Measurements from ENCODE around the gene TRIP12.
"Not testable (repeated sequence)": the region's sequence is repeated elsewhere in the genome, so short reads cannot be mapped to it uniquely, and the experiment has no call there.

The TRIP12 gene

GRCh38 chr2:229821316-229821715 lies 100.5 kb downstream of the TRIP12 start:
- DNase-seq: no peak

- DNase-seq: no peak
These were observed 103.6 kb downstream of the TRIP12 start for GRCh38 chr2:229818230-229818629.

- DNase-seq: no peak
These were observed 106.0 kb downstream of the TRIP12 start for GRCh38 chr2:229815858-229816257.

GRCh38 chr2:229815342-229815741 lies 106.5 kb downstream of the TRIP12 start:
- DNase-seq: no peak

GRCh38 chr2:229810786-229811185 lies 111.0 kb downstream of the TRIP12 start:
- no peak for DNase-seq

GRCh38 chr2:229805559-229805958 lies 116.2 kb downstream of the TRIP12 start:
- no peak for DNase-seq

GRCh38 chr2:229802785-229803184 lies 119.0 kb downstream of the TRIP12 start:
- no peak for DNase-seq

- peak; percentile 43 for DNase-seq
These were observed 120.6 kb downstream of the TRIP12 start for GRCh38 chr2:229800997-229801754.

GRCh38 chr2:229798446-229799155 lies 123.2 kb downstream of the TRIP12 start:
- DNase-seq: no peak

GRCh38 chr2:229795058-229795457 lies 126.8 kb downstream of the TRIP12 start:
- no peak for DNase-seq

- no peak for DNase-seq
These were observed 127.2 kb downstream of the TRIP12 start for GRCh38 chr2:229794636-229795035.

- DNase-seq: not testable (repeated sequence)
These were observed 135.5 kb downstream of the TRIP12 start for GRCh38 chr2:229786289-229786688.

- DNase-seq: no peak
These were observed 137.0 kb downstream of the TRIP12 start for GRCh38 chr2:229784791-229785190.

- DNase-seq: no peak
These were observed 138.6 kb downstream of the TRIP12 start for GRCh38 chr2:229783108-229783721.

- peak; percentile 50 for DNase-seq
These were observed 140.7 kb downstream of the TRIP12 start for GRCh38 chr2:229780856-229781773.

GRCh38 chr2:229779650-229780049 lies 142.2 kb downstream of the TRIP12 start:
- DNase-seq: no peak

GRCh38 chr2:229777716-229778115 lies 144.1 kb downstream of the TRIP12 start:
- DNase-seq: no peak

GRCh38 chr2:229775614-229776313 lies 146.0 kb downstream of the TRIP12 start:
- no peak for DNase-seq

- no peak for DNase-seq
These were observed 147.6 kb downstream of the TRIP12 start for GRCh38 chr2:229774237-229774636.

- DNase-seq: no peak
These were observed 153.6 kb downstream of the TRIP12 start for GRCh38 chr2:229768235-229768634.

- DNase-seq: no peak
These were observed 156.1 kb downstream of the TRIP12 start for GRCh38 chr2:229765721-229766120.

GRCh38 chr2:229761663-229762062 lies 160.1 kb downstream of the TRIP12 start:
- DNase-seq: no peak

Data from suppressor macrophage treated with lipopolysaccharide for 4 hours (primary cell).